Epithelial cell of esophagus (primary cell): Measurements from ENCODE around the gene CARNS1.
A peak's percentile ranks its signal among the peaks of the same experiment; 100 is the strongest.

ENCODE experiments used
- DNase-seq: peaks from one replicate; pipeline ENCODE4 v3.0.0; 2010; ENCODE audit warnings: low read depth
- H3K4me3 ChIP-seq: 2 replicates; pipeline ENCODE4 v1.5.1; 2011; ENCODE audit warnings: mild to moderate bottlenecking, low read length, control low read depth
- CTCF ChIP-seq: IDR thresholded peaks from 2 replicates; pipeline ENCODE4 v1.5.1; 2011; ENCODE audit warnings: low read depth, mild to moderate bottlenecking, low read length, control low read depth, inconsistent platforms; ENCODE audit not compliant: insufficient read depth; ENCODE audit errors: missing control alignments

CARNS1 gene

GRCh38 chr11:67437809-67438157 is 22.3 kb downstream of the CARNS1 start:
- DNase-seq, result no peak
- no peak for TF ChIP-seq CTCF
- no peak overlapping the region for H3K4me3 ChIP-seq

- no peak for TF ChIP-seq CTCF
- no peak for DNase-seq
- H3K4me3 ChIP-seq, result no peak overlapping the region
These were observed 22.9 kb downstream of the CARNS1 start for GRCh38 chr11:67438158-67438902.

- peak; percentile 34 for TF ChIP-seq CTCF
- DNase-seq, result peak; percentile 53
- no peak overlapping the region for H3K4me3 ChIP-seq
These were observed 24.1 kb downstream of the CARNS1 start for GRCh38 chr11:67439321-67440228.

- DNase-seq, result no peak
- H3K4me3 ChIP-seq, result no peak overlapping the region
- no peak for TF ChIP-seq CTCF
These were observed 25.0 kb downstream of the CARNS1 start for GRCh38 chr11:67440229-67441097.

- H3K4me3 ChIP-seq, result no peak overlapping the region
- TF ChIP-seq CTCF, result no peak
- DNase-seq, result no peak
These were observed 25.7 kb downstream of the CARNS1 start for GRCh38 chr11:67441098-67441563.

- no peak overlapping the region for H3K4me3 ChIP-seq
- no peak for DNase-seq
- no peak for TF ChIP-seq CTCF
These were observed 26.4 kb downstream of the CARNS1 start for GRCh38 chr11:67441731-67442351.
